BJ (cell line): ENCODE results near the gene FOXP1. TPM values are rescaled to one million over a fixed set of nuclear protein-coding genes. Genes with fewer than 3 reads are reported as not detected.

Experiments
- CTCF ChIA-PET: fragments of 350-600 bp; formaldehyde crosslinking; extraction: SDS; loops from one replicate; lab custom pipeline; 2021; ENCODE audit warnings: antibody characterized with exemption, inconsistent platforms; lab: Yijun Ruan, JAX
- POLR2A ChIA-PET: fragments of 300-600 bp; sonication (Branson Sonifier 250); formaldehyde crosslinking; extraction: SDS; loops from one replicate; lab custom pipeline; 2021; ENCODE audit warnings: antibody characterized with exemption; lab: Charles Lee
- DNase-seq: peaks from one replicate; pipeline ENCODE4 v3.0.0-alpha.2; 2011; ENCODE audit warnings: low read depth
- H3K27me3 ChIP-seq: 2 replicates; pipeline ENCODE4 v1.6.0; 2011; ENCODE audit warnings: low read length; ENCODE audit not compliant: control insufficient read depth, insufficient read depth
- H3K36me3 ChIP-seq: 2 replicates; pipeline ENCODE4 v1.5.1; 2011; ENCODE audit warnings: low read length; ENCODE audit not compliant: control insufficient read depth, insufficient read depth
- H3K4me3 ChIP-seq: 2 replicates; pipeline ENCODE4 v1.5.1; 2011; ENCODE audit warnings: low read depth, mild to moderate bottlenecking, control low read depth, low read length
- polyA plus RNA-seq: library from polyadenylated mRNA; depleted of rRNA; stranded (reverse); fragments of >200 nt; gene quantifications from 2 replicates; pipeline ENCODE4 v1.2.3, GENCODE V29; 2011
- TF ChIP-seq, protein P1 (sequence below): IDR thresholded peaks from 2 replicates; pipeline ENCODE4 v1.5.1; 2011; ENCODE audit warnings: low read depth, mild to moderate bottlenecking, control low read depth, inconsistent platforms, low read length, moderate library complexity; ENCODE audit not compliant: insufficient read depth

FOXP1 gene
- polyA plus RNA-seq, 1 experiment = 37.0 TPM

GRCh38 chr3:71062037-71062932 lies 521.2 kb downstream of the FOXP1 start:
- no peaks in the 10 kb centered on the region for H3K36me3 ChIP-seq
- ChIA-PET POLR2A (no interaction called here), CTCF (interaction anchor here (0.5 to 2.4 kb wide), 3 partner anchors 10 to 679 kb away, joined by 3 to 8 read pairs (median 3); no protein-coding TSS in a partner anchor)
- TF ChIP-seq, protein P1, sequence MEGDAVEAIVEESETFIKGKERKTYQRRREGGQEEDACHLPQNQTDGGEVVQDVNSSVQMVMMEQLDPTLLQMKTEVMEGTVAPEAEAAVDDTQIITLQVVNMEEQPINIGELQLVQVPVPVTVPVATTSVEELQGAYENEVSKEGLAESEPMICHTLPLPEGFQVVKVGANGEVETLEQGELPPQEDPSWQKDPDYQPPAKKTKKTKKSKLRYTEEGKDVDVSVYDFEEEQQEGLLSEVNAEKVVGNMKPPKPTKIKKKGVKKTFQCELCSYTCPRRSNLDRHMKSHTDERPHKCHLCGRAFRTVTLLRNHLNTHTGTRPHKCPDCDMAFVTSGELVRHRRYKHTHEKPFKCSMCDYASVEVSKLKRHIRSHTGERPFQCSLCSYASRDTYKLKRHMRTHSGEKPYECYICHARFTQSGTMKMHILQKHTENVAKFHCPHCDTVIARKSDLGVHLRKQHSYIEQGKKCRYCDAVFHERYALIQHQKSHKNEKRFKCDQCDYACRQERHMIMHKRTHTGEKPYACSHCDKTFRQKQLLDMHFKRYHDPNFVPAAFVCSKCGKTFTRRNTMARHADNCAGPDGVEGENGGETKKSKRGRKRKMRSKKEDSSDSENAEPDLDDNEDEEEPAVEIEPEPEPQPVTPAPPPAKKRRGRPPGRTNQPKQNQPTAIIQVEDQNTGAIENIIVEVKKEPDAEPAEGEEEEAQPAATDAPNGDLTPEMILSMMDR = no peak
- H3K27me3 ChIP-seq = no peaks in the 10 kb centered on the region
- no peak for DNase-seq
- peak overlapping the region; percentile 62; the same call in 1 of the 2 replicates for H3K4me3 ChIP-seq

DNA sequence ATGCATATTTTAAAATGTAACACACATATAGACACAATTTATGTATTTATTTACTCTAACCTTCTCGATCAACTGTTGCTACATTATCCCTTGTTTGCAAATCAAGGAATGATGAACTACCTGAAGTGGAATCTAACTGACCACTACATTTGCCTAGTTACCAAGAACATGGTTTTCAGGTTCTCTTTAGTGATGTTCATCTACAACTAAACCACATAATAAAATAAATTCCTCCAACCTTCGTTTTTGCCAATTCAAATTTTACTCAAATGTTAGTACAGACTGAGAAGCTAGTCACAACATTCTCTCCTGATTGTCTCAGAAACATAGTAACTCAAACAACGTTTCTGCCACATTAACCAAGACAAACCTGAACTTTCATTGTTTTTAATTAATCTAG lies 521.9 kb downstream of the FOXP1 start:
- TF ChIP-seq, protein P1 = no peak
- ChIA-PET POLR2A (no interaction called here), CTCF (interaction anchor here (0.6 to 2.4 kb wide), 3 partner anchors 9 to 590 kb away, joined by 3 to 8 read pairs (median 4); no protein-coding TSS in a partner anchor)
- H3K27me3 ChIP-seq = no peaks in the 10 kb centered on the region
- H3K4me3 ChIP-seq = no peak overlapping the region
- no peaks in the 10 kb centered on the region for H3K36me3 ChIP-seq
- no peak for DNase-seq

- CTCF ChIA-PET = interaction anchor here (0.6 to 2.4 kb wide), 4 partner anchors 9 to 591 kb away, joined by 3 to 8 read pairs (median 4); no protein-coding TSS in a partner anchor
- Histone ChIP-seq H3K4me3 (no peak overlapping the region), H3K27me3 (no peaks in the 10 kb centered on the region), H3K36me3 (no peaks in the 10 kb centered on the region)
- no peak for DNase-seq
- POLR2A ChIA-PET = interaction anchor here (0.6 kb wide), 1 partner anchor 285 kb away, joined by 4 read pairs; no protein-coding TSS in a partner anchor
- TF ChIP-seq, protein P1 = no peak
Measured at GRCh38 chr3:71061037-71061436, 522.5 kb downstream of the FOXP1 start.

- POLR2A ChIA-PET = interaction anchor here (0.6 kb wide), 1 partner anchor 285 kb away, joined by 4 read pairs; no protein-coding TSS in a partner anchor
- TF ChIP-seq, protein P1 = no peak
- CTCF ChIA-PET = interaction anchor here (1.0 to 2.4 kb wide), 3 partner anchors 8 to 23 kb away, joined by 3 to 8 read pairs (median 4); no protein-coding TSS in a partner anchor
- H3K27me3 ChIP-seq = no peaks in the 10 kb centered on the region
- no peak for DNase-seq
- no peak overlapping the region for H3K4me3 ChIP-seq
- no peaks in the 10 kb centered on the region for H3K36me3 ChIP-seq
Measured at GRCh38 chr3:71060536-71060935, 523.0 kb downstream of the FOXP1 start.

DNA sequence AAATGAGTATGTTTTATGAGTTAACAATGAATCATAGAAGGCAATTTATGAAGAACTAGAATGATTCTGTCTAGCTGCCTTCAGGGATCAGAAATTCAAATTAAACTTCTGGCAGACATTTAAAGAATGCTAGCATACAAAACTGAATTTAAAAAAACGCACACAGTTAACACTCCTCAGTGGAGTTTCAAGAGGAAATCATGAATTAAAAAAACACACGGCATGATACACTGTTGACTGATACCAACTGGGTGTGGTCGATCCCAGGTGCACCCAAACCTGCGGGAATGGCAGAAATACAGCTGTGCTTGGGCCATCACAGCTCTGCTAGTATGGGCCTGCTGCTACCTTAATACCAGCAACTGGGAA lies 526.0 kb downstream of the FOXP1 start:
- ChIA-PET POLR2A (no interaction called here), CTCF (interaction anchor here (0.5 to 0.6 kb wide), 2 partner anchors 80 to 526 kb away, joined by 3 to 4 read pairs; no protein-coding TSS in a partner anchor)
- no peak overlapping the region for H3K4me3 ChIP-seq
- no peaks in the 10 kb centered on the region; the same call in 1 of the 2 replicates for H3K36me3 ChIP-seq
- no peak for DNase-seq
- TF ChIP-seq, protein P1 = no peak
- no peaks in the 10 kb centered on the region for H3K27me3 ChIP-seq
